ENCODE results near the gene GLCE. TPM values are rescaled to one million over a fixed set of nuclear protein-coding genes. Genes with fewer than 3 reads are reported as not detected.

Gene GLCE
- total RNA-seq, 1 donor from 2014 or later = 5.6 TPM

DNA sequence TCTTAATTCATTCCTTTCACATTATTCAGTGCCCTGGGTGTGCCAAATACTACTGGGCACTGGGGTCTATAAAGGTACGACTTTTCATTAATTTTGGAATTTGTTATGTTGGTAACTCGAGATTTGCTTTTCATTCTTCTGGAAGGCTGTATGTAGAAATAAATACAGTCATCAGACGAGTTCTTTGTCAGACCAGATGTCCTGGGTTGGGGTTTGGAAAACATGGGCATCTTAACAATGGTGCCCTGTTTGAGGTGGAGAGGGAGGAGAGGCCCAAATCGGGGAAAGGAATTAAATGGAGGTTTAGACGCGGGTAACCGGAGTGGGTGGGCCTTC lies 662 bp upstream of the GLCE start:
- TF ChIP-seq, protein P1, sequence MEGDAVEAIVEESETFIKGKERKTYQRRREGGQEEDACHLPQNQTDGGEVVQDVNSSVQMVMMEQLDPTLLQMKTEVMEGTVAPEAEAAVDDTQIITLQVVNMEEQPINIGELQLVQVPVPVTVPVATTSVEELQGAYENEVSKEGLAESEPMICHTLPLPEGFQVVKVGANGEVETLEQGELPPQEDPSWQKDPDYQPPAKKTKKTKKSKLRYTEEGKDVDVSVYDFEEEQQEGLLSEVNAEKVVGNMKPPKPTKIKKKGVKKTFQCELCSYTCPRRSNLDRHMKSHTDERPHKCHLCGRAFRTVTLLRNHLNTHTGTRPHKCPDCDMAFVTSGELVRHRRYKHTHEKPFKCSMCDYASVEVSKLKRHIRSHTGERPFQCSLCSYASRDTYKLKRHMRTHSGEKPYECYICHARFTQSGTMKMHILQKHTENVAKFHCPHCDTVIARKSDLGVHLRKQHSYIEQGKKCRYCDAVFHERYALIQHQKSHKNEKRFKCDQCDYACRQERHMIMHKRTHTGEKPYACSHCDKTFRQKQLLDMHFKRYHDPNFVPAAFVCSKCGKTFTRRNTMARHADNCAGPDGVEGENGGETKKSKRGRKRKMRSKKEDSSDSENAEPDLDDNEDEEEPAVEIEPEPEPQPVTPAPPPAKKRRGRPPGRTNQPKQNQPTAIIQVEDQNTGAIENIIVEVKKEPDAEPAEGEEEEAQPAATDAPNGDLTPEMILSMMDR (IDR thresholded peaks at IDR 0.05) = no peak
- Mint-ChIP-seq H3K4me1 (peaks cover 13% of the 10 kb centered on the region), H3K36me3 (ENCODE audit: low read depth) (peaks cover 5% of the 10 kb centered on the region), H3K4me3 (peak overlapping the region; percentile 90), H3K27ac (peak overlapping the region; percentile 65), H3K27me3 (peaks cover 10% of the 10 kb centered on the region), H3K9me3 (no peaks in the 10 kb centered on the region)
- no peak for DNase-seq
- ATAC-seq (ENCODE audit: low read depth) = no peak
- POLR2A ChIA-PET = interaction anchor here (2.6 kb wide), 1 partner anchor 292 kb away, joined by 14 read pairs; the partner anchor contains the start of gene RPLP1
- intact Hi-C loops (cut with micrococcal nuclease) = loop anchor here (2.0 to 10.0 kb wide), 7 partner anchors 103 to 1733 kb away; partner anchors contain the start of genes FEM1B, KIF23, LRRC49 and THAP10
- CTCF ChIA-PET = no interaction called here

DNA sequence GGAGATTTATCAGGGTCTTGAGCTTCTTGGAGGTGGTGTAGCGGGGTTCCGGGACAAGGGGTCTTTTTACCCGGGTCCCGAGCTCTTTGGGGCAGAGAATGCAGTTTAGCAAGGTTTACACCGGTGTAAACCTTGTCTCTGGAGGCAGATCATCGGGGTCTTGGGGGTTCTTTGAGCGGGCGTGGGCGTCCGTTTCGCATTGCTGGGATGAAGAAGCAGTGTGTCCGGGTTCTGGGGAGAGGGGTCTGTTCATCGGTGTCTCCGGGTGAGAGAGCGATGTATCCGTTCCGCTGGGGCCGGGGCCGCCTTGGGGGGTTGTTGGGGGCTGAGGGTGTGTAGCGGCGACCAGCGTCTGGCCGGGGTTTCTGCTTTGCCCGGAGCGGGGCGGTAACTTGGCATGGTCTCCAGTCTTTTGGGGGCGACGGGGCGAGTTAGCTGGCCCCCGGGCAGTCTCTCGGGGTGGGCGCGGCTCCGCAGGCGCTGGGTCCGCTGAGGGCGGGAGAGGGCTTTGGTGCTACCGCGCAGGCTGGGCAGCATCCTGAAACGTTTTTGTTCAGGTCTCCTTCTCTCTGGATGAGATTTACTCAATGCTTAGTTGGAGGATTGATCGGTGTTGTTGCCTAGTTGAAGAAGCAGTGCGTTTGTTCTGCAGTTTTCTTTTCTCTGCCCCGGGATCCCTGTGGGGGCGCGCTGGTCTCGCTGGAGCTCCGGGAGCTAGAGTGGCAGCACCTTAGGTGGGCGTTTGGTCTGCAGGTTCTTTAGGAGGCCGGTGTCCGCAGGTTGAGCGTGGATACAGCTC lies 843 bp downstream of the GLCE start:
- ChIA-PET CTCF (no interaction called here), POLR2A (interaction anchor here (2.6 kb wide), 1 partner anchor 291 kb away, joined by 14 read pairs; the partner anchor contains the start of gene RPLP1)
- peak; percentile 34 for DNase-seq
- peaks cover 5% of the 10 kb centered on the region for H3K36me3 Mint-ChIP-seq (ENCODE audit: low read depth)
- TF ChIP-seq, protein P1 (IDR thresholded peaks at IDR 0.05) = no peak
- H3K9me3 Mint-ChIP-seq = no peaks in the 10 kb centered on the region
- peak overlapping the region; percentile 67 for H3K27ac Mint-ChIP-seq
- peak overlapping the region; percentile 90 for H3K4me3 Mint-ChIP-seq
- no peak for ATAC-seq (ENCODE audit: low read depth)
- peaks cover 13% of the 10 kb centered on the region for H3K4me1 Mint-ChIP-seq
- peaks cover 3% of the 10 kb centered on the region for H3K27me3 Mint-ChIP-seq
- intact Hi-C loops (cut with micrococcal nuclease) = loop anchor here (2.0 to 10.0 kb wide), 7 partner anchors 101 to 1732 kb away; partner anchors contain the start of genes FEM1B, KIF23, LRRC49 and THAP10

DNA sequence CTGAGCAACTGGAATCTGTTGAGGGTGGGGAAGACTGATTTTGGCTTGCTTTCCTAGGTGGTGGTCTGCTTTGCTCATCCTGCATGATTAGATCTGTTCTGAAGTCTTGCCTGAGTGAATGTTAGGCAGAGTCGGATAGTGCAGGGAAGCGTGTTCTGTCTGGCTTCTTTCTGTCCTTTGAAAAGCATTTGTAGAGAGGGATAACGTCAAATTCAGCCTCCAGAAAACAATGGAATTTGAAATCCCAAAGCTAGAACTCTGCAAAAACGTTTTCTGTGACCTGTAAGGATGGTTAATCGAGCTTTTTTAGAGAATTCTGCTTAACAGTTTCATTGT lies 1.4 kb downstream of the GLCE start:
- H3K27ac Mint-ChIP-seq = no peak overlapping the region
- no peak for ATAC-seq (ENCODE audit: low read depth)

DNA sequence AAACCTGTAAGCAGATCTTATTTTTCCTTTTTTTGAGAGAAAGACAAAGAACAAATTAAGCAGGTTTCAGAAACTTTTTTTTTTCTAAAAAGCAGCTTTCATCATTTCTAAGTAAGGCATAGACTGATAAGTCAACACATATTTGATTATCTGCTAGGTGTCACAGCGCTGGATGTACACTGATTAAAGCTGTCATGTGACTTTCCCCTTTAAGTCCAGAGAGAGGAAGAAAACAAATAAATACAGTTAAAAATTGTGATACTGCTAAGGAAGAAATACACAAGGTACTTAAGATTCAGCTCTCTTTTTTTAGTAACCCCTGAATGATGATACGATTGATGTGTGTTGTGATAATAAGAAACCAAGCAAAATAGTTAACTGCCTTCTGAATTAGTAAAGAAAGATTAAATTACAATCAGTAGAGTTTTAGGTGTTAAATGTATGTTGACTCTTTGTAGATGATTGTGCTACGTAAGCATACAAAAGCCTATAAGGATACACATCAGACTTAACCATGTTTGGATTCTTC lies 2.8 kb downstream of the GLCE start:
- CTCF ChIA-PET = no interaction called here
- H3K27me3 Mint-ChIP-seq = peaks cover 3% of the 10 kb centered on the region
- POLR2A ChIA-PET = no interaction called here
- no peak overlapping the region for H3K27ac Mint-ChIP-seq
- H3K4me3 Mint-ChIP-seq = no peak overlapping the region
- peaks cover 13% of the 10 kb centered on the region for H3K4me1 Mint-ChIP-seq
- TF ChIP-seq, protein P1 (IDR thresholded peaks at IDR 0.05) = no peak
- intact Hi-C loops (cut with micrococcal nuclease) = loop anchor here (5.0 to 10.0 kb wide), 5 partner anchors 99 to 888 kb away; partner anchors contain the start of genes FEM1B and KIF23
- no peak for DNase-seq
- peaks cover 5% of the 10 kb centered on the region for H3K36me3 Mint-ChIP-seq (ENCODE audit: low read depth)
- no peak for ATAC-seq (ENCODE audit: low read depth)
- no peaks in the 10 kb centered on the region for H3K9me3 Mint-ChIP-seq

More for the DNA sequence above, 1.4 kb downstream of the GLCE start:
- TF ChIP-seq, protein P1 (IDR thresholded peaks at IDR 0.05) = no peak
- Mint-ChIP-seq H3K4me3 (peak overlapping the region; percentile 90), H3K36me3 (ENCODE audit: low read depth) (peaks cover 5% of the 10 kb centered on the region), H3K27me3 (peaks cover 3% of the 10 kb centered on the region), H3K4me1 (peaks cover 13% of the 10 kb centered on the region), H3K9me3 (no peaks in the 10 kb centered on the region)
- intact Hi-C loops (cut with micrococcal nuclease) = loop anchor here (2.0 to 10.0 kb wide), 7 partner anchors 100 to 1731 kb away; partner anchors contain the start of genes FEM1B, KIF23, LRRC49 and THAP10
- CTCF ChIA-PET = no interaction called here
- DNase-seq = no peak
- POLR2A ChIA-PET = interaction anchor here (2.6 kb wide), 1 partner anchor 290 kb away, joined by 14 read pairs; the partner anchor contains the start of gene RPLP1

Measured in activated B cell treated with CpG ODN at 0.5 μM for 24 hours (primary cell).